Thyroid gland (tissue), 4 donors: ENCODE measurements around the gene PLVAP. TPM values are rescaled to one million over a fixed set of nuclear protein-coding genes. Genes with fewer than 3 reads are reported as not detected.

ENCODE experiments used
- DNase-seq, 2 donors: peaks; one replicate each; pipeline ENCODE4 v3.0.0-alpha.2; 2019
- H3K27ac ChIP-seq, 3 donors: fragments of 200-600 bp; sonication (generic); 1 replicate in 2 of 3; 2 replicates in 1 of 3; pipeline ENCODE4 v1.5.1; 2016 to 2019; ENCODE audit warnings: mild to moderate bottlenecking in 1 of 3, moderate library complexity in 1 of 3
- H3K27me3 ChIP-seq: fragments of 200-600 bp; sonication (generic); one replicate; pipeline ENCODE4 v1.5.1; 2019
- H3K36me3 ChIP-seq, 2 donors: fragments of 200-600 bp; sonication (generic); one replicate each; pipeline ENCODE4 v1.5.1; 2016 to 2019
- H3K4me1 ChIP-seq, 2 donors: fragments of 200-600 bp; sonication (generic); one replicate each; pipeline ENCODE4 v1.5.1; 2017 to 2019
- H3K4me3 ChIP-seq, 3 donors: fragments of 200-600 bp; sonication (generic); replicated peaks in 1 of 3; 1 replicate in 2 of 3; 2 replicates in 1 of 3; pipeline ENCODE4 v1.5.1; 2016; ENCODE audit warnings: mild to moderate bottlenecking in 1 of 3
- H3K9me3 ChIP-seq: fragments of 200-600 bp; sonication (generic); one replicate; pipeline ENCODE4 v1.5.1; 2017
- POLR2A ChIP-seq, 2 donors: fragments of 450-650 bp; IDR thresholded peaks; one replicate each; pipeline ENCODE4 v1.6.1; 2017; ENCODE audit warnings: antibody characterized with exemption in 2 of 2, mild to moderate bottlenecking in 2 of 2, moderate library complexity in 1 of 2
- WGBS, 2 donors: methylation state at CpG; one replicate each; pipeline ENCODE4 v1.1.5; 2017; 5-methylcytosine and 5-hydroxymethylcytosine counted together
- intact Hi-C: fragments of 100-400 bp; cut with DNase I; formaldehyde crosslinking; loops from one replicate; pipeline ENCODE4 v1.15.1; 2023
- total RNA-seq, 4 donors: library from RNA; depleted of rRNA; stranded (reverse); fragments of >200 nt; gene quantifications; one replicate each; pipeline ENCODE4 v1.2.3, GENCODE V29; 2016
- TF ChIP-seq, protein P1 (sequence below), 6 experiments: fragments of 200-600 bp in 3 of 6; fragments of 450-650 bp in 3 of 6; sonication (generic) in 3 of 6; IDR thresholded peaks; one replicate each; pipeline ENCODE4 v1.5.1; 2016 to 2019; ENCODE audit warnings: antibody characterized with exemption in 6 of 6, mild to moderate bottlenecking in 2 of 6, inconsistent platforms in 1 of 6, moderate library complexity in 1 of 6

Gene PLVAP
- total RNA-seq, 4 donors from 2014 or later = 103 to 322 (median 174) TPM

DNA sequence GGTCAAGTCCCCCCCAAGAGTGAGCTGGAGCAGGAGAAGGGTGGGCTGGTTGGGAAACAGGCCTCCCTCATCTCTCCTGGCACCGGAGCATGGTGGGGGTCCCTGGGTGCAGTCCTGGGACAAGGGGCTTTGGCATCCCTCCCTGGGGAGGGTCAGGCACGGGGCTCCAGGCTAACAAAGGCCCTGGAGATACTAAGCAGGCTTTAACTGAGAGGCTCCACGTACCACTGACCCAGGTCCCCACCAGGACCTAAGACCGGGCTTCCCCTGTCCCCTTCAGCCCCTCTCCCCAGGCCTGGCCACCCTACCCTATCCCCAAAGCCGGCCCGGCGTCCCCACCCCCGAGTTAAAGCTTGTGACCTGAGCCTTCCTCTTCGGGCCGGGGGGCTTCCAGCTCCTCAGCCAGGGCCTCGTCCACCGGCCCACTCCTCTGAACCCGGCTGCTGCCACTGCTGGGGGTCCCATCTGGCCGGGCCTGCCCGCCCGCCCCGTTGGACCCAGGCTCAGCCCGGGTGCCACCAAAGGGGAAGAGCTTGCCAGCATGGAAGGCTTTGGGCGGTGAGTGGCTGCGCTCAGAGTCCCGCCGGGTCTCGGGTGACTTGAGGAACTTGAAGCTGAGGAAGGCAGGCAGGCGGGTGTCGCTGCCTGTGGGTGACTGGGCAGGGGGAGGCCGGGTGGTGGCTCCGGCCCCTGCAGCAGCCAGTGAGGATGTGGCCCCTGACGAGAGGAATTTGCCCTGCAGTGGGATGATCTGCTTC lies 52.6 kb downstream of the PLVAP start:
- H3K27me3 ChIP-seq = no peaks in the 10 kb centered on the region
- WGBS, 2 donors = 95% methylated on average over 9 to 16 of the region's 28 CpGs
- H3K9me3 ChIP-seq = no peaks in the 10 kb centered on the region
- H3K36me3 ChIP-seq = peaks cover 11 to 23% of the 10 kb centered on the region in 2 donors
- no peak for TF ChIP-seq POLR2A (IDR thresholded peaks at IDR 0.05)
- TF ChIP-seq, protein P1, sequence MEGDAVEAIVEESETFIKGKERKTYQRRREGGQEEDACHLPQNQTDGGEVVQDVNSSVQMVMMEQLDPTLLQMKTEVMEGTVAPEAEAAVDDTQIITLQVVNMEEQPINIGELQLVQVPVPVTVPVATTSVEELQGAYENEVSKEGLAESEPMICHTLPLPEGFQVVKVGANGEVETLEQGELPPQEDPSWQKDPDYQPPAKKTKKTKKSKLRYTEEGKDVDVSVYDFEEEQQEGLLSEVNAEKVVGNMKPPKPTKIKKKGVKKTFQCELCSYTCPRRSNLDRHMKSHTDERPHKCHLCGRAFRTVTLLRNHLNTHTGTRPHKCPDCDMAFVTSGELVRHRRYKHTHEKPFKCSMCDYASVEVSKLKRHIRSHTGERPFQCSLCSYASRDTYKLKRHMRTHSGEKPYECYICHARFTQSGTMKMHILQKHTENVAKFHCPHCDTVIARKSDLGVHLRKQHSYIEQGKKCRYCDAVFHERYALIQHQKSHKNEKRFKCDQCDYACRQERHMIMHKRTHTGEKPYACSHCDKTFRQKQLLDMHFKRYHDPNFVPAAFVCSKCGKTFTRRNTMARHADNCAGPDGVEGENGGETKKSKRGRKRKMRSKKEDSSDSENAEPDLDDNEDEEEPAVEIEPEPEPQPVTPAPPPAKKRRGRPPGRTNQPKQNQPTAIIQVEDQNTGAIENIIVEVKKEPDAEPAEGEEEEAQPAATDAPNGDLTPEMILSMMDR (IDR thresholded peaks at IDR 0.05) = no peak
- H3K4me1 ChIP-seq = peaks cover 10 to 22% of the 10 kb centered on the region in 2 donors
- intact Hi-C loops = no loop called here
- H3K27ac ChIP-seq = no peak overlapping the region
- DNase-seq = no peak
- no peak overlapping the region for H3K4me3 ChIP-seq

DNA sequence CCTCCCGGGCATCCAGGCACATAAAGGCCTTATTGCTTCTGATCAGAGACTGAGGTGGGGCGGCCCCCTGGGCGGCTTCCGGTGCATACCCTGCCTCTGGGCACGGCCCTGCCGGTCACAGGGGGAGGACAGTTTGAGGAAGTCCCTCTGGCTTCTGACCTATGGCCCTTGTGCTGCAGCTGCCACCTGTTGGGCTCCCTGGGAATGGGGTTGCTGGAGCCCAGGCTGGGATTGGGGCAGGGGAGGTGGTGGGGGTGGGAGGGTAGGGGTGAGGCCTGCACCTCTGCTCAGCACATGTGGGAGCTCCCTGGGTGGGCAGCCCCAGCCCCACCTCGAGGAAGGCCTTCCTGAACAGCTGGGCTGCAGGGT lies 53.2 kb downstream of the PLVAP start:
- no peak for DNase-seq
- no peak overlapping the region for H3K27ac ChIP-seq
- no peaks in the 10 kb centered on the region for H3K27me3 ChIP-seq
- H3K9me3 ChIP-seq = no peaks in the 10 kb centered on the region
- TF ChIP-seq, protein P1 (IDR thresholded peaks at IDR 0.05) = no peak
- TF ChIP-seq POLR2A (IDR thresholded peaks at IDR 0.05) = no peak
- H3K4me3 ChIP-seq = no peak overlapping the region
- H3K36me3 ChIP-seq = peaks cover 15 to 29% of the 10 kb centered on the region in 2 donors
- WGBS, 2 donors = 50 to 80% methylated on average over 1 of the region's 7 CpGs
- intact Hi-C loops = no loop called here
- H3K4me1 ChIP-seq = peaks cover 8 to 18% of the 10 kb centered on the region in 2 donors

DNA sequence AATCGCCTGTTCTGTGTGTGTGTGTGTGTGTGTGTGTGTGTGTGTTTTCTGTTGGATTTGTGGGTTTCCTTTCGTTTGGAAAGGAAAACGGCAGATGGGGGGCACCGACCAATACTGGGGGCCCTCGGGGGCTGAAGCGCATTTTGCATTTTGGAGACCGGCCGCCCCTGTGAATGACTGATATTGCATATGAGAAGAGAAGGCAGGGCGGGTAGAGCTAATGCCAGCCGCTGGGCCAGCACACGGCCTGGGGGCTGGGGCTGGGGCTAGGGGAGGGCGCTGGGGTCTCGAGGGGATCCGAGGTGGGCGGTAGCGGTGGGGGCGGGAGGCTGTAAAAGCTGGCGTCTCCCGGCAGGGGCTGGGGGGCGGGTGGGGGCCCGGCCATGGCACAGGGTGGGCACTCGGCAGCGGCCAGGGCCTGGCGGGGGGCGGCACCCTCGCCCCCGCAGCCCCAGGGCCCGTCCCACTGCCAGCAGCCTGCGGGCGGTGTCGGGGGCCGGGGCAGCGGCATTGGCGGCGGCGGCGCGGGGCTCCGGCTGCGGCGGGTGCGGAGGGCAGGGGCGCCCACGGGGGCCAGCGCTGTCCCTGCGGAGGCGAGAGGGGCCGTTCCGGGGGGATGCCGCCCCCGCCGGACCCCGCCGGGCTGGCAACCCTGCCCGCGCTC lies 53.7 kb downstream of the PLVAP start:
- intact Hi-C loops = no loop called here
- no peaks in the 10 kb centered on the region for H3K27me3 ChIP-seq
- H3K27ac ChIP-seq = no peak overlapping the region
- H3K4me1 ChIP-seq = peaks cover 6 to 13% of the 10 kb centered on the region in 2 donors
- WGBS, 2 donors = 61 to 72% methylated on average over 32 to 40 of the region's 56 CpGs
- DNase-seq = no peak
- peaks cover 15 to 30% of the 10 kb centered on the region in 2 donors for H3K36me3 ChIP-seq
- no peak overlapping the region for H3K4me3 ChIP-seq
- no peak for TF ChIP-seq POLR2A (IDR thresholded peaks at IDR 0.05)
- TF ChIP-seq, protein P1 (IDR thresholded peaks at IDR 0.05) = no peak
- H3K9me3 ChIP-seq = no peaks in the 10 kb centered on the region

DNA sequence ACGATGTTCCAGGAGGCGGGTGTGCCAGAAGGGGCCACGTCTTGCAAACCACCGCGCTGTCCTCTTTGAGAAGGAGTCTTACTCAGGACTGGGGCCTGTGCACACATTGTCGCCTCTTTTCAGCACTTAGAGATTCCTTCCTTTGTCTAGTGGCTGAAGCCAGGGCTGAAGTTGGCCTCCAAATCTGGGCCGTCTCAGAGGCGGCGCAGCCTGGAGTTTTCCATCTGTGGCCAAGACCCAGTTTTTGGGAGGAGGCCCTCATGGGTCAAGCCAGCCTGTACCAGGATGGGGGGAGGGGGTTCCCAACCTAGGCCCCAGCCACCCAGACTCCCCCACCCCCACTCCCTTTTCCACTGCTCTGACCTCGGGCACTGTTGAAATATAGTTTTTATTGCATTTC lies 54.3 kb downstream of the PLVAP start:
- no peak overlapping the region for H3K27ac ChIP-seq
- no peak overlapping the region for H3K4me3 ChIP-seq
- H3K36me3 ChIP-seq = peaks cover 15 to 30% of the 10 kb centered on the region in 2 donors
- intact Hi-C loops = no loop called here
- WGBS, 2 donors = 71 to 79% methylated on average over 5 to 8 of the region's 10 CpGs
- DNase-seq = no peak
- H3K9me3 ChIP-seq = no peaks in the 10 kb centered on the region
- peaks cover under 1 to 7% of the 10 kb centered on the region in 2 donors for H3K4me1 ChIP-seq
- TF ChIP-seq POLR2A (IDR thresholded peaks at IDR 0.05) = no peak
- TF ChIP-seq, protein P1 (IDR thresholded peaks at IDR 0.05) = no peak
- no peaks in the 10 kb centered on the region for H3K27me3 ChIP-seq
